Type B pancreatic cell (in vitro differentiated cells): ENCODE data around the gene ONECUT2. TPM values are rescaled to one million over a fixed set of nuclear protein-coding genes. Genes with fewer than 3 reads are reported as not detected.

Experiments used
- DNase-seq: peaks from one replicate; pipeline ENCODE4 v3.0.0; 2021; ENCODE audit warnings: mixed read lengths; ENCODE audit not compliant: unreplicated experiment; ENCODE audit errors: extremely low spot score
- H3K27ac Mint-ChIP-seq: 2 replicates; pipeline ENCODE4 v1.8.0; 2021; ENCODE audit warnings: mild to moderate bottlenecking, mixed read lengths
- H3K27me3 Mint-ChIP-seq: 2 replicates; pipeline ENCODE4 v1.8.0; 2021; ENCODE audit warnings: mixed read lengths
- H3K36me3 Mint-ChIP-seq: 2 replicates; pipeline ENCODE4 v1.8.0; 2021; ENCODE audit warnings: mixed read lengths
- H3K4me1 Mint-ChIP-seq: one replicate; pipeline ENCODE4 v1.8.0; 2021; ENCODE audit warnings: mixed read lengths; ENCODE audit not compliant: unreplicated experiment
- H3K4me3 Mint-ChIP-seq: 2 replicates; pipeline ENCODE4 v1.8.0; 2021; ENCODE audit warnings: mild to moderate bottlenecking, mixed read lengths
- H3K9me3 Mint-ChIP-seq: 2 replicates; pipeline ENCODE4 v1.8.0; 2021; ENCODE audit warnings: mixed read lengths
- CTCF ChIP-seq: fragments of 200-600 bp; sonication (generic); conservative IDR thresholded peaks from 2 replicates; pipeline ENCODE4 v1.5.0; 2021; ENCODE audit warnings: antibody characterized with exemption, mild to moderate bottlenecking
- total RNA-seq: library from RNA; stranded (reverse); gene quantifications from 2 replicates; pipeline ENCODE4 v1.2.1, GENCODE V29; 2021; ENCODE audit warnings: low replicate concordance

The ONECUT2 gene
- total RNA-seq, 1 donor from 2014 or later = 6.8 TPM

GRCh38 chr18:57466307-57466706 lies 31.1 kb downstream of the ONECUT2 start:
- no peak overlapping the region for H3K4me3 Mint-ChIP-seq
- DNase-seq = no peak
- H3K4me1 Mint-ChIP-seq = no peaks in the 10 kb centered on the region
- no peaks in the 10 kb centered on the region for H3K9me3 Mint-ChIP-seq
- H3K36me3 Mint-ChIP-seq = no peaks in the 10 kb centered on the region
- peaks cover 6% of the 10 kb centered on the region for H3K27me3 Mint-ChIP-seq
- no peak overlapping the region for H3K27ac Mint-ChIP-seq
- TF ChIP-seq CTCF = no peak

GRCh38 chr18:57466745-57467409 lies 31.7 kb downstream of the ONECUT2 start:
- no peaks in the 10 kb centered on the region for H3K36me3 Mint-ChIP-seq
- peaks cover 6% of the 10 kb centered on the region for H3K27me3 Mint-ChIP-seq
- no peaks in the 10 kb centered on the region for H3K4me1 Mint-ChIP-seq
- H3K9me3 Mint-ChIP-seq = no peaks in the 10 kb centered on the region
- H3K27ac Mint-ChIP-seq = no peak overlapping the region
- no peak for TF ChIP-seq CTCF
- no peak overlapping the region for H3K4me3 Mint-ChIP-seq
- no peak for DNase-seq

- H3K4me1 Mint-ChIP-seq = no peaks in the 10 kb centered on the region
- no peaks in the 10 kb centered on the region for H3K9me3 Mint-ChIP-seq
- DNase-seq = no peak
- H3K4me3 Mint-ChIP-seq = no peak overlapping the region
- H3K27me3 Mint-ChIP-seq = peaks cover 3% of the 10 kb centered on the region
- TF ChIP-seq CTCF = no peak
- H3K36me3 Mint-ChIP-seq = no peaks in the 10 kb centered on the region
- no peak overlapping the region for H3K27ac Mint-ChIP-seq
Observed at GRCh38 chr18:57469884-57470283, 34.7 kb downstream of the ONECUT2 start.

- Mint-ChIP-seq H3K9me3 (no peaks in the 10 kb centered on the region), H3K4me1 (no peaks in the 10 kb centered on the region), H3K4me3 (no peak overlapping the region), H3K27ac (no peak overlapping the region), H3K36me3 (no peaks in the 10 kb centered on the region), H3K27me3 (peaks cover 3% of the 10 kb centered on the region)
- DNase-seq = no peak
- TF ChIP-seq CTCF = no peak
Observed at GRCh38 chr18:57475408-57475807, 40.2 kb downstream of the ONECUT2 start.

- Mint-ChIP-seq H3K36me3 (no peaks in the 10 kb centered on the region), H3K4me3 (no peak overlapping the region), H3K4me1 (no peaks in the 10 kb centered on the region), H3K27me3 (peaks cover 3% of the 10 kb centered on the region), H3K9me3 (no peaks in the 10 kb centered on the region), H3K27ac (no peak overlapping the region)
- TF ChIP-seq CTCF = no peak
- DNase-seq = no peak
Observed at GRCh38 chr18:57475903-57476302, 40.7 kb downstream of the ONECUT2 start.
